MM.1S (cell line): ENCODE results near the gene BRINP3.

Experiments used
- EZH2 ChIP-seq: fragments of 300-600 bp; sonication (generic); optimal IDR thresholded peaks from 2 replicates; pipeline ENCODE3; 2017; ENCODE audit warnings: low read depth, mild to moderate bottlenecking, antibody characterized with exemption, low read length, mixed read lengths
- EZH2phosphoT487 ChIP-seq: fragments of 300-600 bp; sonication (generic); IDR thresholded peaks from 2 replicates; pipeline ENCODE4 v1.6.1; 2018; ENCODE audit warnings: antibody characterized with exemption, low read length
- TF ChIP-seq, protein P1 (sequence below): fragments of 300-600 bp; sonication (generic); IDR thresholded peaks from 2 replicates; pipeline ENCODE4 v1.5.1; 2016; ENCODE audit warnings: antibody characterized with exemption, low read length, mixed read lengths

DNA sequence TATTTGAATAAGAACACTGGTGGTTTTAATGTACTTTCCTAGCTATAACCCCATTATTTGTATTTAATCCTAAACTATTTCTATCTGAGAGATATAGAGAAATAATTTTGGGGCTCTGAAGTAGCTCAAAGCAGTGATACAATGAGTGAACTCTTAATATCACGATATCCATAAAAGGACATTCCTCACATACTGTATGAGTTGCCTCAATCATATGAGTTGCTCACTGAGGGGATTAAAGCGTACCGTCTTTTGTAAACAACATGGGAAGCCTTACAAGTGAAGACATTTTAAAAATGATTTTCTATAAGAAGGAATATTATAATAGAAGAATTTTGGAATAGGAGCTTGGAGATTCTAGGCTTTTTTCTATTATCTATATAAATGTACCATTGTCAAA, 21.5 kb downstream of the BRINP3 start:
- TF ChIP-seq, protein P1, sequence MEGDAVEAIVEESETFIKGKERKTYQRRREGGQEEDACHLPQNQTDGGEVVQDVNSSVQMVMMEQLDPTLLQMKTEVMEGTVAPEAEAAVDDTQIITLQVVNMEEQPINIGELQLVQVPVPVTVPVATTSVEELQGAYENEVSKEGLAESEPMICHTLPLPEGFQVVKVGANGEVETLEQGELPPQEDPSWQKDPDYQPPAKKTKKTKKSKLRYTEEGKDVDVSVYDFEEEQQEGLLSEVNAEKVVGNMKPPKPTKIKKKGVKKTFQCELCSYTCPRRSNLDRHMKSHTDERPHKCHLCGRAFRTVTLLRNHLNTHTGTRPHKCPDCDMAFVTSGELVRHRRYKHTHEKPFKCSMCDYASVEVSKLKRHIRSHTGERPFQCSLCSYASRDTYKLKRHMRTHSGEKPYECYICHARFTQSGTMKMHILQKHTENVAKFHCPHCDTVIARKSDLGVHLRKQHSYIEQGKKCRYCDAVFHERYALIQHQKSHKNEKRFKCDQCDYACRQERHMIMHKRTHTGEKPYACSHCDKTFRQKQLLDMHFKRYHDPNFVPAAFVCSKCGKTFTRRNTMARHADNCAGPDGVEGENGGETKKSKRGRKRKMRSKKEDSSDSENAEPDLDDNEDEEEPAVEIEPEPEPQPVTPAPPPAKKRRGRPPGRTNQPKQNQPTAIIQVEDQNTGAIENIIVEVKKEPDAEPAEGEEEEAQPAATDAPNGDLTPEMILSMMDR: no peak
- TF ChIP-seq EZH2phosphoT487: no peak
- no peak for TF ChIP-seq EZH2
